ENCODE results near the gene ZNF281.

- TF ChIP-seq, protein P1, sequence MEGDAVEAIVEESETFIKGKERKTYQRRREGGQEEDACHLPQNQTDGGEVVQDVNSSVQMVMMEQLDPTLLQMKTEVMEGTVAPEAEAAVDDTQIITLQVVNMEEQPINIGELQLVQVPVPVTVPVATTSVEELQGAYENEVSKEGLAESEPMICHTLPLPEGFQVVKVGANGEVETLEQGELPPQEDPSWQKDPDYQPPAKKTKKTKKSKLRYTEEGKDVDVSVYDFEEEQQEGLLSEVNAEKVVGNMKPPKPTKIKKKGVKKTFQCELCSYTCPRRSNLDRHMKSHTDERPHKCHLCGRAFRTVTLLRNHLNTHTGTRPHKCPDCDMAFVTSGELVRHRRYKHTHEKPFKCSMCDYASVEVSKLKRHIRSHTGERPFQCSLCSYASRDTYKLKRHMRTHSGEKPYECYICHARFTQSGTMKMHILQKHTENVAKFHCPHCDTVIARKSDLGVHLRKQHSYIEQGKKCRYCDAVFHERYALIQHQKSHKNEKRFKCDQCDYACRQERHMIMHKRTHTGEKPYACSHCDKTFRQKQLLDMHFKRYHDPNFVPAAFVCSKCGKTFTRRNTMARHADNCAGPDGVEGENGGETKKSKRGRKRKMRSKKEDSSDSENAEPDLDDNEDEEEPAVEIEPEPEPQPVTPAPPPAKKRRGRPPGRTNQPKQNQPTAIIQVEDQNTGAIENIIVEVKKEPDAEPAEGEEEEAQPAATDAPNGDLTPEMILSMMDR (IDR thresholded peaks at IDR 0.05; ENCODE audit: low read depth, low read length, poor library complexity, severe bottlenecking) = no peak
- TF ChIP-seq EZH2phosphoT487 (IDR thresholded peaks at IDR 0.05; ENCODE audit: borderline replicate concordance, low read length) = no peak
These were observed 18.1 kb downstream of the ZNF281 start for GRCh38 chr1:200391747-200392146.
